ENCODE measurements around the gene OTC.

Gene OTC

GRCh38 chrX:38374431-38374830 is 22.0 kb downstream of the OTC start:
- H3K4me3 ChIP-seq (ENCODE audit: low read length): no peak overlapping the region
- TF ChIP-seq, protein P1, sequence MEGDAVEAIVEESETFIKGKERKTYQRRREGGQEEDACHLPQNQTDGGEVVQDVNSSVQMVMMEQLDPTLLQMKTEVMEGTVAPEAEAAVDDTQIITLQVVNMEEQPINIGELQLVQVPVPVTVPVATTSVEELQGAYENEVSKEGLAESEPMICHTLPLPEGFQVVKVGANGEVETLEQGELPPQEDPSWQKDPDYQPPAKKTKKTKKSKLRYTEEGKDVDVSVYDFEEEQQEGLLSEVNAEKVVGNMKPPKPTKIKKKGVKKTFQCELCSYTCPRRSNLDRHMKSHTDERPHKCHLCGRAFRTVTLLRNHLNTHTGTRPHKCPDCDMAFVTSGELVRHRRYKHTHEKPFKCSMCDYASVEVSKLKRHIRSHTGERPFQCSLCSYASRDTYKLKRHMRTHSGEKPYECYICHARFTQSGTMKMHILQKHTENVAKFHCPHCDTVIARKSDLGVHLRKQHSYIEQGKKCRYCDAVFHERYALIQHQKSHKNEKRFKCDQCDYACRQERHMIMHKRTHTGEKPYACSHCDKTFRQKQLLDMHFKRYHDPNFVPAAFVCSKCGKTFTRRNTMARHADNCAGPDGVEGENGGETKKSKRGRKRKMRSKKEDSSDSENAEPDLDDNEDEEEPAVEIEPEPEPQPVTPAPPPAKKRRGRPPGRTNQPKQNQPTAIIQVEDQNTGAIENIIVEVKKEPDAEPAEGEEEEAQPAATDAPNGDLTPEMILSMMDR (IDR thresholded peaks at IDR 0.05; ENCODE audit: insufficient read depth, low read depth, low read length, missing control alignments): no peak
- no peak for DNase-seq (ENCODE audit: low read depth)

DNA sequence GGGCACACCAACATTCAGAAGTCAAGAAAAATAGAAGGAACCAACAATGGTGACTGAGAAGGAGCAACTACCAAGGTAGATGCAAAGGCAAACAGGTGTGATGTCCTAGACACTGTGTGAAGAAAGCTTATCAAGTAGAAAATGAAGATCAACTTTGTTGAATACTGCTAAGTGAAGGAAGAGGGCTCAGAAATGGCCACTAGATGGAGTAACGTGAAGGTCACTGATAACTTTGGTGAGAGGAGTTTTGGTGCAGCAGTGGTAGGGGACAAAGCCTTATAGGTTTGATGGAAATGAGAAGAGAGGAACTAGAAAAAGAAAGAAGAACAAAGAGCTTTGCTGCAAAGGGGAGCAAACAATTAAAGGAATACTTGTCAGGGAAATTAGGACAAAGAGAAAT is 23.5 kb downstream of the OTC start:
- TF ChIP-seq, protein P1 (IDR thresholded peaks at IDR 0.05; ENCODE audit: insufficient read depth, low read depth, low read length, missing control alignments): peak; percentile 52
- no peak overlapping the region for H3K4me3 ChIP-seq (ENCODE audit: low read length)
- DNase-seq (ENCODE audit: low read depth): peak; percentile 28

DNA sequence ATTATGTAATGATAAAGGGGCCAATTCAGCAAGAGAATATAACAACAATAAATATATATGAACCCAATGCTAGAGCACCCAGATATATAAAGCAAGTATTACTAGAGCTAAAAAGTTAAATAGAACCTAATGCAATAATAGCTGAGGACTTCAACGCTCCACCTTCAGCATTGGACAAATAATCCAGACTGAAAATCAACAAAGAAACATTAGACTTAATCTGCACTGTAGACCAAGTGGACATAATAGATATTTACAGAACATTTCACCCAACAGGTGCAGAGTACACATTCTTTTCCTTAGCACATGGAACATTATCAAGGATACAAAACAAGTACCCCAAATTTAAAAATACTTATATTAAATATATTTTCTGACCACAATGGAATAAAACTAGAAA is 24.3 kb downstream of the OTC start:
- DNase-seq (ENCODE audit: low read depth): no peak
- no peak overlapping the region for H3K4me3 ChIP-seq (ENCODE audit: low read length)
- TF ChIP-seq, protein P1 (IDR thresholded peaks at IDR 0.05; ENCODE audit: insufficient read depth, low read depth, low read length, missing control alignments): no peak

DNA sequence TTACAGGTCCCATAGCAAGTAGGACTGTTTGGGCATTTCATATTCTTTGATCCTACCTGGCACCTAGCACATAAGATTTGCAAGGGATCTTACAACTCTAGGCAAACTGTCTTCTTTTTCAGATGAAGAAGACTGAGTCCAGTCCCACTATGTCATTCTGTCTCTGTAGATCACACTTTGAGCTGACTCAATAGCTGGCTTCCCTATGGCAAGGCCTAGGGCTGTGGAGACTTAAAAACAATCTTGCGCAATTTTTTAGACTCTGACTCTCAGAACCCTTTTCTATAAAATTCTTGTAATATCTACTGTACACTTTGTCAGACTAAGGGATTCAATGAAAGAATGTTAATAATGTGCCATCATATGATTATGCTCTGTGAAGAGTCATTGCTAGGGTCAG is 26.7 kb downstream of the OTC start:
- TF ChIP-seq, protein P1 (IDR thresholded peaks at IDR 0.05; ENCODE audit: insufficient read depth, low read depth, low read length, missing control alignments): no peak
- no peak overlapping the region for H3K4me3 ChIP-seq (ENCODE audit: low read length)
- peak; percentile 0 for DNase-seq (ENCODE audit: low read depth)

GRCh38 chrX:38382663-38383062 is 30.3 kb downstream of the OTC start:
- TF ChIP-seq, protein P1 (IDR thresholded peaks at IDR 0.05; ENCODE audit: insufficient read depth, low read depth, low read length, missing control alignments): no peak
- DNase-seq (ENCODE audit: low read depth): no peak
- H3K4me3 ChIP-seq (ENCODE audit: low read length): no peak overlapping the region

DNA sequence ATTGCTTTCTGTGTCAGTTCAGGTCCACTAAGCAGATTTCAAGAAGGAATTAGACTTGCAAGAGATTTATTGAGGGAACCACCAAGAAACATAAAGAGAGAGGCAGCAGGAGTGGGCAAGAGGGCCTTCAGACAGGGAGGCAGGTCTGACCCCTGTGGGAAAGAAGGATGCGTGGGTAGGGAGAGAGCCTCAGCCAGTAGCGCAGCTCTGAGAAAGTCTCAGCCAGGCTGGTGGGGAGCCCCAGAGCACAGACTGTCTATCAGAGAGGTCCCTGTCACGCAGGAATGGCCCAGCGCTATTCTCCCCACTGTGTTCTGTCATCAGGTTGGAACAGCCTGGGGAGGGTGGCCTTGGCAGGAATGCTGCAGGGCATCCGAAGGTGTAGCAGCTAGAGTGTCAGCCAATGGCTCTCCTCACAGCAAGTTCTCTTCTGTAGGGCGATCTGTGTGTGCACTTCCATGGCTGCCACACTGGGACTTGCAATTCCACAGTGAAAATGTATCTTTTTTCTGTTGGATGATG is 48.0 kb downstream of the OTC start:
- H3K4me3 ChIP-seq (ENCODE audit: low read length): no peak overlapping the region
- no peak for DNase-seq (ENCODE audit: low read depth)
- TF ChIP-seq, protein P1 (IDR thresholded peaks at IDR 0.05; ENCODE audit: insufficient read depth, low read depth, low read length, missing control alignments): no peak

GRCh38 chrX:38402118-38402517 is 49.7 kb downstream of the OTC start:
- TF ChIP-seq, protein P1 (IDR thresholded peaks at IDR 0.05; ENCODE audit: insufficient read depth, low read depth, low read length, missing control alignments): no peak
- H3K4me3 ChIP-seq (ENCODE audit: low read length): no peak overlapping the region
- no peak for DNase-seq (ENCODE audit: low read depth)
